ENCODE data around the gene IRF8.

DNA sequence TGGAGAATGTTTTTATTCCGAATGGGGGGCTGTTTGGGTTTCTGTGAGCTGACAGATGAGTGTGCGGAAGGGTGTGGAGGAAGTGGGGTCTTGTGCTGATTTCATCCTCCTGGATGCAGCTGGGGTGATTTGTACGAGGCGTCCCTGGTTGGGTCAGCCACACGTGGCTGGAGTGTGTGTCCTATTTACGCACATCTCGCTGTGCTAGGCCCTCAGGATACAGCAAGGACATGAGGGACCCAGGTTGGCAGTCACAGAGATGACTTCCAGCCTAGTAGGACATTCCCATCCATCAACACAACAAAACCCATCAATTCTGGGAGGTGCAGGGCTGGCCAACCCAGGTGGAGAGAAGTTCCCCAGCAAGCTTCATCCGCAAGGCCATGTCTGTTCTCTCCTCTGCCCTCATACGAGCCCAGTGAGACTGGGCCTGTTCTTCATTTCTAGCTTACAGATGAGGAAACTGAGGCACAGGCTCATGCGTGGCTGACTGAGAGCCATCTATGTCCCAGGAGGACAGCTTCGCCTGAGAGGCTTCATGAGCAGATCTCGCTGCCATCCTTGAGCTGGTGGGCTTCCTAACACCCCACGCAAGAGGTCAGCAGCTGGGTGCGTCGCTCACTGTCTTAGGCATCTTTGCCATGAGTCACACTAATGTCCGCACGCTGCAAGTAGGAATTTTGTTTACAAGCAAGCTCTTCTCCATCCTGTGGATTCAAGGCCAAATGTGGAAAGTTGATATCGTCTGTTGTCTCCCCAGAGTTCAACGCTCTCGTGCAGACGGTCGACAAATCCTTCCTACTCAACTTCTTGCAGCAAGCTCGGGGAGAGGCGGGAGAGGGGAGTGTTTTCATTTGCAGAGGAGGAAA lies 24.4 kb downstream of the IRF8 start:
- TF ChIP-seq, protein P1, sequence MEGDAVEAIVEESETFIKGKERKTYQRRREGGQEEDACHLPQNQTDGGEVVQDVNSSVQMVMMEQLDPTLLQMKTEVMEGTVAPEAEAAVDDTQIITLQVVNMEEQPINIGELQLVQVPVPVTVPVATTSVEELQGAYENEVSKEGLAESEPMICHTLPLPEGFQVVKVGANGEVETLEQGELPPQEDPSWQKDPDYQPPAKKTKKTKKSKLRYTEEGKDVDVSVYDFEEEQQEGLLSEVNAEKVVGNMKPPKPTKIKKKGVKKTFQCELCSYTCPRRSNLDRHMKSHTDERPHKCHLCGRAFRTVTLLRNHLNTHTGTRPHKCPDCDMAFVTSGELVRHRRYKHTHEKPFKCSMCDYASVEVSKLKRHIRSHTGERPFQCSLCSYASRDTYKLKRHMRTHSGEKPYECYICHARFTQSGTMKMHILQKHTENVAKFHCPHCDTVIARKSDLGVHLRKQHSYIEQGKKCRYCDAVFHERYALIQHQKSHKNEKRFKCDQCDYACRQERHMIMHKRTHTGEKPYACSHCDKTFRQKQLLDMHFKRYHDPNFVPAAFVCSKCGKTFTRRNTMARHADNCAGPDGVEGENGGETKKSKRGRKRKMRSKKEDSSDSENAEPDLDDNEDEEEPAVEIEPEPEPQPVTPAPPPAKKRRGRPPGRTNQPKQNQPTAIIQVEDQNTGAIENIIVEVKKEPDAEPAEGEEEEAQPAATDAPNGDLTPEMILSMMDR (conservative IDR thresholded peaks at IDR 0.05 in 1 of 2, IDR thresholded peaks at IDR 0.05 in 1 of 2; ENCODE audit: low read depth in 1 of 2, low read length in 2 of 2): no peak
- TF ChIP-seq EZH2 (IDR thresholded peaks at IDR 0.05; ENCODE audit: low read length, missing control alignments): no peak
